ENCODE results near the gene MYRFL.

MYRFL gene

GRCh38 chr12:69934011-69934410, 109.0 kb downstream of the MYRFL start:
- no peak for DNase-seq

DNA sequence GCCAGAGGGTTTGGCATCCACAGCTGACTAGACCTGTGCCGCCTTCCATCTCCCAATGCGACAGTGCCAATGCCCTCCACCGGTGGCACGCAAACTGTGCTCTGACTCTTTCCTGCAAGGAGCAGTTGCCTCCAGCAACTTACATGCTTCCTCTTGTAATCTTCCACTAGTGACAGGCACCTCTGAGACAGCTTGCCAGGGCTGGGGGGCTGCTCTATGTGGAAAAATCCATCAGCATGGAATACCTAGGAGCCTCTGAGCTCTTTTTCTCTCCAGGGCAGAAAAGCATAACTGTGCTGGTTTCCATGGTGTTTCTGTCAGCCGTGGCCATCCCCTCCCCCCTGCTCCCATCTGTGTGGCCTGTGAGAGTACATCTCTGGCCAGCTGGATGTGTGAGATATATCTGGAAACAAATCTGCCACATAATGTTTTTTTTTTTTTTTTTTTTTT, 110.6 kb downstream of the MYRFL start:
- peak in 1 of 2 experiments; percentile 60 for DNase-seq

DNA sequence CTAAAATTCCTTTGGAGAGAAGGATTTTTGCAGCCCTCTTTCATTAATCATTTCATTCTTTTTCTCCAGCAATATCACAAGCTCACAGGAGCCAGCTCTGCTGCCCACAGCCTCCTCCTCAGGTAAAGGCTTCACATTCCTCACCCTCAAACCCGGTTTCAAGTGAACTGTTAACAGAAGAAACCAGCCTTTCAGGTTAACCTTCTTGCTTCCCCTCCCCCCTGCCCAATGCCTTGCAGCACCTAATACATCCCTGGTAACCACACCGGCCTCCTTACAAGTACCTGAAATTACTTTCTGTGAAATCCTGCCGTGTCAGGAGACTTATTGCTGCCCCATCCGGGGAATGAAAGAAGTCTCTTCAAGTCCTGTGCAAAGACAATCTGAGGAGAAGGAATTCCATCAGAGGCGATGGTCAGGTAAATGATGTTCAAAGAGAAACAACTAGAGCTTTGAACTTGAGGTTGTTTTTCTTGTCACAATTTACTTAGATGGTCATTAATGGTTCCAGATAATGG, 111.2 kb downstream of the MYRFL start:
- DNase-seq = no peak

DNA sequence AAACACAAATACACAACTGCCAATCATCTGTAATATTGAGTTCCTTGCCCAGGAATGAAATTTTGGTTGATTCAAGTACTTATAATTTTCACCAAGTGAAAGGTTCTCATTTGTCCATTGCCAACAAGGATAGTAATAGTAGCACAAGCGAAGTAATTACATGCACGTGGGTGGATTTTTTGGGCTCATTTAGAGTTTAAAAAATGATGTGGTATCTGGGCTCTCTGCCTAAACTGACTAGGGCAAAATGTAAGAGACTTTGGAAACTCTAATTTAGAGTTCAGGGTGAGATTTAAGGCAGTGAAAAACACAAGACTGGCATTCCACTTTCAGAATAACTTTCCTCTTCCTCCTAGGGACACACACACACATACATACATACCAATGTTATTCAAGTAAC, 111.7 kb downstream of the MYRFL start:
- DNase-seq = no peak

- no peak for DNase-seq
These were observed 122.1 kb downstream of the MYRFL start for GRCh38 chr12:69947123-69947522.

DNA sequence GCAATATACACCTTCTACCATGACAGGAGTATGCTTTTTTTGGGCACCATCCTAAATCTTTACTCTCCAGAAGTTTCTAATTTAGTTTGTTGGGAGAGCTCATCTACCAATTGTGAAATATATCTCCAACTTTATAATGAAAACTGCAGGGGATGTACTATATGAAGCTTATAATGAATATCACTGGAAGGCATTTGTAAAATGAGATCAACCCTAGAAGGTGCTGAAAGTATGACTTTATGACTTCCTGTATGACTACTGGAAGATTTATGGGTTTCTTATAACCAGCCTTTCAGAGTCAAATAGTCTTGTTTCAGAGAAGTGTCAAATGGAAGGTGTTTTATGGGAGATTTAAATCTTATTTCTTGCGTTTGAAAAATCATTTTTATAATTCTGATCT, 122.9 kb downstream of the MYRFL start:
- no peak for DNase-seq

- DNase-seq = no peak
These were observed 123.8 kb downstream of the MYRFL start for GRCh38 chr12:69948851-69949250.

DNA sequence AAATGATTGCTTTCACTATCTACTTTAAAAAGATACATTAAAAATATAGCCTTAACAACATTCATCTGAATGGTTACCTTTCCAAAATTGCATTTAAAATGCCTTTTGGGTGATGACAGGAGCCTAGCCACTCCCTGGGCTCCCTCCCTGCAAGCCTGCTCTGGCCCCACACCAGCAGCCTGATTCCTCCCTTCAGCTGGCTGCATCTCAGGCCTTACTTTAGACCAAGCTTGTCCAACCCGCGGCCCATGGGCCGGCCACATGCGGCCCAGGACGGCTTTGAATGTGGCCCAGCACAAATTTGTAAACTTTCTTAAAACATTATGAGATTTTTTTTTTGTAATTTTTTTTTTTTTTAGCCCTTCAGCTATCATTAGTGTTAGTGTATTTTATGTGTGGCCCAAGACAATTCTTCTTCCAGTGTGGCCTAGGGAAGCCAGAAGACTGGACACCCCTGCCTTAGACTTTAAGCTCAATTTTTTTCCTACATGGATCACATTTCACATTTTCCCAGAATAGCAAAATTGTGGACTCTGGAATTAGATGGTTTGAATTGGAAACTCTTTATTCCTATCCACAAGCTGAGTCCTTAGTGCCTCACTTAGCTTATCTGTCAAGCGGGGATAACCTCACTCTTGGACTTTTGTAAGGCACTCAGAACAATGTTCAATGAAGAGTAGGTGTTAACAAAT, 124.4 kb downstream of the MYRFL start:
- no peak for DNase-seq

GRCh38 chr12:69951108-69951507, 126.1 kb downstream of the MYRFL start:
- no peak for DNase-seq

DNA sequence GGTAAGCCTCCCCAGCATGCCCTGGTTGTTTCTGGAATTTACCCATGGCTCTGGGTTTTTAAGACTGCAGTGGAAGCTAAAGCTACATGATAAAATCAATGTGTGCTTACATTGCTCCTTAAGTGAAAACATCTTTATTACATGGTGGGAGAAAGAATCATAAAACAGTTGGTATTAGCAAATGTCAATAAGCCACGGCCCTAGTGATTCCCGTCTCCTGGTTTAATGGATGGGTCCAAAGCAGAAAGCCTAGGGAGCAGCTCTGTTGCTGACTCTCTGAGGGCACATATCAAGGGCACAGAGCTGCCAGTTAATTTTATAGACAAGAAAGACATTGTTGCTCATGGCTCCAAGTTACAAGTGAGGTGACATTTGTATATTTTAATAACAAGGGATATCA, 127.9 kb downstream of the MYRFL start:
- no peak for DNase-seq

- DNase-seq = no peak
These were observed 136.2 kb downstream of the MYRFL start for GRCh38 chr12:69961246-69961645.

DNA sequence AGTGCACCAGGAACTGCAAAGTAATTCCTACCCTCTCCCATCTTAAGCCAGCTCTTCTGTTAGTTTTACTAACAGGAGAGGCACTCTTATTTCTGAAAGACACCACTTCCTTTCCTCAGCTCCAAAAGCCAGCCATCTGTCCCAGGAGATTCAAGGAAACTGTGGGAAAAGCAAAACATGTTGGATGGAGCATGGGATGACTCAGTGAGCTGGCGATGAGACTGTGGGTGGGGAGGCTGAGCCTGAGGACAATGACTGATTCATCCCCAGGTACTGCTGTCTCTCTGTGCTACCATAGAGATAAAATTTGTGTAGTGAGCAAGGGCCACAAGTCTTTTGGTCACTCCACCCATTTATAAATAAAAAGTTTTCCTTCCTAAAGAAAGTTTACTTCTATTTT, 141.4 kb downstream of the MYRFL start:
- DNase-seq = peak in 1 of 2 experiments; percentile 56

DNA sequence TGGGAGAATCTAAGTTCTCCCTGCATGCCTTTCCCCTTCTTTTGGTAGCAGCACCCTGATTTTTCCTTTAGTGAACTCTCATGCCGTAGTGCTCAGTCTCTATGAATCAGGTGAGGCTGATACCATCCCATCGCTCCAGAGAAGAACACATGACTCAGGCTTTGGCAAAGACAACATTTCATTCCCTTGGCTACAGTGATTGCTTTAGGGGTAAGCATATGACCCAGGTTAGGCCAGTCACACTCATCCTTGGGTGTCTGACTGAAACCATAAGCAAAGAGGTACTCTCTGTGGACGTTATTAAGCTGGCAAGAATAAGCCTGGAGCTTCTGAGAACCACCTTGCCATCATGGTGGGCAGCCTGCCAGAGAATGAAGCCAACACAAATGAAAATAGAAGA, 141.8 kb downstream of the MYRFL start:
- DNase-seq = peak in 1 of 2 experiments; percentile 26

GRCh38 chr12:69969011-69969410, 144.0 kb downstream of the MYRFL start:
- DNase-seq = no peak

DNA sequence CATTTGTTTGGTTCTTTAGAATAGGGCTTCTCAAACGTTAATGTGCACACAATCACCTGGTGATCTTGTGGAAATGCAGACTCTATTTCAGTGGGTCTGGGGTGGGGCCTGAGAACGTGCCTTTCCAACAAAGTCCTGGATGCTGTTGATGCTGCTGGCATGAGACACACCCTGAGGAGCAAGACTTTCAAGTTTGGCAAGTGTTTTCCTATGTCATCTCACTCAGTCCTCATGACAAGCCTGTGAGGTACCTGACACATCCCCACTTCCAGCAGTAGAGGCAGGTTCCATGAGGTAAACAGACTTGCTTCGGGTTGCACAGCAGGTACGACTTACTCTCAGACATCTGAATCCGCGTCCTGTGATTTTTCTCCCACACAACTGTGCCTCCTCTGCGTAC, 147.1 kb downstream of the MYRFL start:
- DNase-seq = no peak

GRCh38 chr12:69978020-69978419, 153.0 kb downstream of the MYRFL start:
- DNase-seq = no peak

DNA sequence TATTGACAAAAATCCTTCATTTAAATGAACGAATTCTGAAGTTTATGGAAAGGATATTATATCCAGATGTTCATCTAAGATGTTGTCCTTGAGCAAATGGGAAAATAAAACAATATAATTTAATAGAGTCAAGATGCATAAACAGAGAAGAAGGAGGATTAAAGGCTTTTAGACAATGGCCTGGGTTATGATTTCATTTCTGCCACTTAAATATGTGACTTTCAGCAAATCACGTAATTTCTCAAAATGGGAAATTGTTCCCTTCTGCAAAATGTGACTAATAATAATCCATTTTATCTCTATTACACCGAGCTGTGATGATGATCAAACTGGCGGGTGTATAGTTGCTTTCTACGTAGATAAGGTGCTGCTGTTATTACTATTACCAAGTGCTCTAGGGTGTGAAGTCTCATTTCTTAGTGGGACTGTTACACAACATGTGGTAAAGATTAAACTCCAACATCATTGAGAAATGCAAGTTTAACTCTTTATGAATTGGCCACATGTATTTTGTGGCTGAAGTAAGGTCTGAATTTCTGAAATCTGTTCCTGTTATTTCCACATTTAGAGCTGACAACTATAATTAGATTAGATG, 157.0 kb downstream of the MYRFL start:
- no peak for DNase-seq

DNA sequence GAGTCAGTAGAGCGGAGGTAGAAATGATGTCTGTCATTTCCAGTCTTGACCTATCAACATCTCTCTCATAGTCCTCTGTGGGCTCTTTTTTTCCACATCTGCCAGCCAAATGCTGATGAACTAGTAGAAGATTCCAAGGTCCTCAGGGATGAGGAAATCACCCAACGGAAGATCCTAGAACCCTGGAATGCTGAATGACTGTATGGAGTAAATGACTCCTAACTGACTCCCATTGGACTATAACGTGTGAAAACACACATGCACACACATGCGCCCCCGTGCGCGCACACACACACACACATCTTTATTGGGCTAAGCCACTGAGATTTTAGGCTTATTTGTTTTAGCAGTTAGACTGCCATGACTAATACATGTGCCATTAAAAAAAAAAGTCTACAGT, 159.2 kb downstream of the MYRFL start:
- no peak for DNase-seq

DNA sequence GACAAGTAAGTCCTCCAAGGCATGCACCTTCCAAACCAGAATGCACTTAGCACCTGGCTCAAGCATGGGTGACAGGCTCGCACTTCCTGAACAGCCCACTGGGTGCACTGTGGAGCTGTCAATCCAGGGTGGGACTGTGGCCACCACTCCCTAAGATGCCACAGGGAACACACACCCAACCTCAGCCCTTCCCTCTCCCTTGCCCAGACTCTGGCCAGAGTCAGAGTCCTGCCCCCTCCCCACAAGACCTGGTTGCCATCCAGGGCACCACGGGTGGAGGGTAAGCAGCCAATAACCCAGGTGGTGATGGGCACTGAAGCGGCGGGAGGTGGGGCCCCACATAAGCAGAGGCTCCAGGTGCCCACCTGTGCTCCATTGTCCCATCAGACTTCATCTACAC, 160.6 kb downstream of the MYRFL start:
- peak in 1 of 2 experiments; percentile 22 for DNase-seq

- DNase-seq = no peak
These were observed 161.1 kb downstream of the MYRFL start for GRCh38 chr12:69986114-69986513.

DNA sequence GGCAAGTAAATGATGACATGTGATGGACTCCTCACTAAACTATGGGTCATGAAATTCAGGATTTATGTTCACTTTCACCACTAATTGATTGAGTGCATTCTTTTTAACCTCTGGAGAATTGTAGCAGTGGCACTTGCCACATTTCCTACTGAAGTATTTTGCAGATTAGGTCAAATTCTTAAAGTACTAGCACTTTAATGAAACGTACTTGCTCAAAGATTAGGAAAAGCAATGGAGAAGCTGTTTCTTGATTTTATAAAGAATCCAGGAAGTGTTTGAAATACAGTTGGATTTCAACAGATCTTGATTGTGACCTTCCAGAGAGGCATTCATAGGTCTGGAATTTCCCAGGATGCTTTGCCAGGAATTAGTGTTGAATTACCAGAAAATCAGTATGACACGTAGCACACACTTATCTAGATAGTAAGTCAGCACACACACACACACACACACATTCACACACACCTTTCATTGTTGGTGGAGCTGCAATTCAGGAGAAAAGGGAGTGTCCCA, 162.6 kb downstream of the MYRFL start:
- no peak for DNase-seq

DNA sequence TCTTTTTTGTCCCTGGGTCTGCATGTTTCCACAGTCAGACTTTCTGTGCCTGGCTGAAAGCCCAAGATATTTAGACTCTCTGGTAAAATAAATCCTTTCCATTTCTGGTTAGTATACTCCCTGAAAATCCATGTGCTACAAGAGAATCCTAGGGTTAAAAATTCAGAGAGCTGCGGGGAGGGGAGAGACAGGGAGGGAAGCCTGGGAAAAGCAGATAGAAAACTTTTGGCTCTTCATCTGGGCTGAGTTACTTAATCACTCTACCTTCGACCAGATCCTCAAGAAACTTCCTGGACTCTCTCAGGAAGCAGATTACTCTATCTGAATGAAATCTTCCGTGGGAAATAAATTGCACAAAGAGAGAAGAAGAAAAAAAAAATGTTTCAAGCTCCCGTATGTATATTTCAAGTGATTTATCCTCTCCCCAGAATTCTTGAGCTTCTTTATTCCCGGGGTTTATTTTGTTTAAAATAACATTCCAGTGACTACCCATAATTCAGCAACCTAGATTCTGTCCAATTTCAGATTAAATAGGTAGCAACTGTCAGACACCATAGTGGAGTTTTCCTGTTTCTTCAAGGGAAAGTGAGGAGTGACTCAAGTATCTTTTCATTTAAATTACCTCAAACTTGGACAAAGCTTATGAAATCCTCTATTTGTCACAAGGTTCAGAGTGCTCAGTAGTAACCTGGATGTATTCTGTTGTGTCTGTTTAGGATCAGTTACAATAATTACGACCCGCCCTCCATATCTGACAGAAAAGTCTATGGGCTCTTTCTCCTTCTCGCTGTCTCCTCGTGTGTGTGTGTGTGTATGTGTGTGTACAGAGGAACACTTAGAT, 163.7 kb downstream of the MYRFL start:
- no peak for DNase-seq

DNA sequence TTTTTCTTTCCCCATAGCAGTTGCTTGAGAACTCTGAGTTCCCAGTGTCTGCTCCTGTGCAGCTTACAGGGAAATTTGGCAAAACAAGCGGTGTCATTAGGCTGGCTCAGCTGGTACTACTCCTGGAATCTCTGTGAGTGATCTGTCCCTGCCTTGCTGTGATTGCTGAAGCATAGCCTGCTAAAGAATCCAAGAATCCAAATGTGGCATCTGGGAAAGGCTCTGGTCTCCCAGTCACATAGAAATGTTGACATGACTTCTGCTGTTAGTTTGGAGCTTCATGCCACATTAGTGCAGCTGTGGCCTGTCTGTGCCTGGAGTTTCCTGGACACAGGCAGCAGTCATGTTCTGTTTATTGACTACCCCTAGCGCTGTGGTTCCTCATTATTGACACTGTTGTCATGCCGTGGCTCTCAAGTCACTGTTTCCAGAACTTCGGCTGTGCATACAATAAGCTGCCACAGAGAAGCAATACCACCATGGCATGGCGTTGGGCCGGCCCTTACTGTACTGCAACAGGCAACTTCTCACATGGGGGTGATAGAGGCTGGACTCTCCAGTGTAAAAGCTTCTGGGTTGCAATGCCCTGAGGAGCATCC, 166.8 kb downstream of the MYRFL start:
- peak; percentile 47 to 87 for DNase-seq
